Neural cell (in vitro differentiated cells): ENCODE data around the gene RIBC2. TPM values are rescaled to one million over a fixed set of nuclear protein-coding genes. Genes with fewer than 3 reads are reported as not detected.

Experiments
- H2AFZ ChIP-seq: fragments of 200-600, 300-800 bp; sonication (generic), shearing (Covaris generic); 2 replicates; pipeline ENCODE4 v1.6.0; 2014; ENCODE audit warnings: low read depth, mild to moderate bottlenecking, antibody characterized with exemption, low read length, moderate library complexity
- H3F3A ChIP-seq: fragments of 200-600 bp; shearing (Covaris generic); 2 replicates; pipeline ENCODE4 v1.6.1; 2016; ENCODE audit warnings: mild to moderate bottlenecking, moderate library complexity, mixed read lengths, antibody characterized with exemption, low read length; ENCODE audit not compliant: insufficient read depth, poor library complexity, severe bottlenecking
- H3K27ac ChIP-seq: fragments of 200-600, 300-800 bp; sonication (generic), shearing (Covaris generic); 2 replicates; pipeline ENCODE4 v1.5.1; 2014; ENCODE audit warnings: mild to moderate bottlenecking, low read length, moderate library complexity
- H3K27me3 ChIP-seq: fragments of 300-800, 200-600 bp; sonication (generic), shearing (Covaris generic); 2 replicates; pipeline ENCODE4 v1.6.0; 2014; ENCODE audit warnings: mild to moderate bottlenecking, low read depth, low read length, moderate library complexity; ENCODE audit not compliant: insufficient read depth
- H3K36me3 ChIP-seq: fragments of 300-800, 200-600 bp; sonication (generic), shearing (Covaris generic); 2 replicates; pipeline ENCODE4 v1.5.1; 2014; ENCODE audit warnings: mild to moderate bottlenecking, antibody characterized with exemption, low read length, moderate library complexity; ENCODE audit not compliant: insufficient read depth
- H3K4me2 ChIP-seq: fragments of 300-800, 200-600 bp; sonication (generic), shearing (Covaris generic); 2 replicates; pipeline ENCODE4 v1.6.0; 2014; ENCODE audit warnings: mild to moderate bottlenecking, low read length
- H3K4me3 ChIP-seq: fragments of 300-800, 200-600 bp; sonication (generic), shearing (Covaris generic); 2 replicates; pipeline ENCODE4 v1.5.1; 2014; ENCODE audit warnings: mild to moderate bottlenecking, low read length, moderate library complexity
- H3K79me2 ChIP-seq: fragments of 200-600 bp; shearing (Covaris generic); replicated peaks from 2 replicates; pipeline ENCODE4 v1.6.0; 2014; ENCODE audit warnings: mild to moderate bottlenecking, low read length, moderate library complexity; ENCODE audit not compliant: insufficient read depth
- H3K9ac ChIP-seq: fragments of 300-800, 200-600 bp; sonication (generic), shearing (Covaris generic); 2 replicates; pipeline ENCODE4 v1.6.1; 2016; ENCODE audit warnings: mild to moderate bottlenecking, low read length, mixed read lengths
- H3K9me2 ChIP-seq: fragments of 200-600 bp; shearing (Covaris generic); 2 replicates; pipeline ENCODE4 v1.6.1; 2016; ENCODE audit warnings: mild to moderate bottlenecking, low read length, mixed read lengths; ENCODE audit not compliant: insufficient read depth
- H3K9me3 ChIP-seq: fragments of 200-600, 300-800 bp; sonication (generic), shearing (Covaris generic); 2 replicates; pipeline ENCODE4 v1.6.1; 2016; ENCODE audit warnings: mild to moderate bottlenecking, mixed run types, low read length, moderate library complexity, mixed read lengths
- H4K20me1 ChIP-seq: fragments of 200-600 bp; shearing (Covaris generic); 2 replicates; pipeline ENCODE4 v1.6.1; 2016; ENCODE audit warnings: mild to moderate bottlenecking, mixed run types; ENCODE audit not compliant: insufficient read depth
- EP300 ChIP-seq: fragments of 450-650 bp; conservative IDR thresholded peaks from 2 replicates; pipeline ENCODE4 v1.6.1; 2014; ENCODE audit warnings: antibody characterized with exemption, mild to moderate bottlenecking, moderate library complexity; ENCODE audit not compliant: poor library complexity, severe bottlenecking
- MXI1 ChIP-seq: fragments of 450-650 bp; conservative IDR thresholded peaks from 2 replicates; pipeline ENCODE4 v1.6.1; 2014; ENCODE audit warnings: antibody characterized with exemption, mild to moderate bottlenecking; ENCODE audit not compliant: poor library complexity, severe bottlenecking
- POLR2AphosphoS5 ChIP-seq: IDR thresholded peaks from 2 replicates; pipeline ENCODE4 v1.6.1; 2012
- RAD21 ChIP-seq: fragments of 450-650 bp; conservative IDR thresholded peaks from 2 replicates; pipeline ENCODE4 v1.6.1; 2014; ENCODE audit warnings: antibody characterized with exemption, mild to moderate bottlenecking, moderate library complexity
- SMC3 ChIP-seq: fragments of 450-650 bp; conservative IDR thresholded peaks from 2 replicates; pipeline ENCODE4 v1.6.1; 2014; ENCODE audit warnings: antibody characterized with exemption, mild to moderate bottlenecking, moderate library complexity; ENCODE audit not compliant: poor library complexity
- TAF1 ChIP-seq: IDR thresholded peaks from 2 replicates; pipeline ENCODE4 v1.6.1; 2012; ENCODE audit warnings: low read depth
- polyA plus RNA-seq: library from polyadenylated mRNA; depleted of rRNA; stranded (reverse); fragments of >200 nt; gene quantifications from 2 replicates; pipeline ENCODE4 v1.2.3, GENCODE V29; 2014
- TF ChIP-seq, protein P1 (sequence below): fragments of 450-650 bp; IDR thresholded peaks from 2 replicates; pipeline ENCODE4 v1.5.1; 2014; ENCODE audit warnings: antibody characterized with exemption, mild to moderate bottlenecking, moderate library complexity; ENCODE audit not compliant: poor library complexity, severe bottlenecking
- TF ChIP-seq, protein P2 (sequence below): IDR thresholded peaks from 2 replicates; pipeline ENCODE4 v1.6.1; 2012; ENCODE audit warnings: borderline replicate concordance

Gene RIBC2
- polyA plus RNA-seq, 1 donor from 2014 or later = not detected

DNA sequence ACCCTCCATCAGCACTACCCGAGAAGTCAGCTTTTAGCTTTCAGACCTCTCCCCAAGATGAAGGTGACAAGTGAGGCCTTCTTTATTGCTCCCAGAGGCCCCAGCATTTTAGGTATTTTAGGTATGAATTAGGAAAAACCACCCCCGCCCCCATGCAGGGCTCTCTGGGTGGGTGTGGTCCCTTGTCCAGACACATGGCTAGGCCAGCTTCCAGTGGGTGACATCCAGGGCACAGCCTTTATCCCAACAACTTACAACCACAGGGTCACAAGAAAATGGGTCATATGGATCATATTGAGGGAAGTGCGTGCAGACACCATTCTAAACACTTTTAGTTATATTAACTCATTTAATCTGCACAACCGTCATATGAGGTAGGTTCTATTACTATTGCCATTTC is 42.1 kb downstream of the RIBC2 start:
- no peaks in the 10 kb centered on the region for H3K9me2 ChIP-seq
- H3K9ac ChIP-seq = no peak overlapping the region
- H3K36me3 ChIP-seq = no peaks in the 10 kb centered on the region
- H2AFZ ChIP-seq = no peak overlapping the region
- no peak overlapping the region for H3K27ac ChIP-seq
- H3K79me2 ChIP-seq = no peaks in the 10 kb centered on the region
- no peaks in the 10 kb centered on the region for H3K9me3 ChIP-seq
- no peaks in the 10 kb centered on the region for H4K20me1 ChIP-seq
- H3K4me3 ChIP-seq = no peak overlapping the region
- TF ChIP-seq, protein P1, sequence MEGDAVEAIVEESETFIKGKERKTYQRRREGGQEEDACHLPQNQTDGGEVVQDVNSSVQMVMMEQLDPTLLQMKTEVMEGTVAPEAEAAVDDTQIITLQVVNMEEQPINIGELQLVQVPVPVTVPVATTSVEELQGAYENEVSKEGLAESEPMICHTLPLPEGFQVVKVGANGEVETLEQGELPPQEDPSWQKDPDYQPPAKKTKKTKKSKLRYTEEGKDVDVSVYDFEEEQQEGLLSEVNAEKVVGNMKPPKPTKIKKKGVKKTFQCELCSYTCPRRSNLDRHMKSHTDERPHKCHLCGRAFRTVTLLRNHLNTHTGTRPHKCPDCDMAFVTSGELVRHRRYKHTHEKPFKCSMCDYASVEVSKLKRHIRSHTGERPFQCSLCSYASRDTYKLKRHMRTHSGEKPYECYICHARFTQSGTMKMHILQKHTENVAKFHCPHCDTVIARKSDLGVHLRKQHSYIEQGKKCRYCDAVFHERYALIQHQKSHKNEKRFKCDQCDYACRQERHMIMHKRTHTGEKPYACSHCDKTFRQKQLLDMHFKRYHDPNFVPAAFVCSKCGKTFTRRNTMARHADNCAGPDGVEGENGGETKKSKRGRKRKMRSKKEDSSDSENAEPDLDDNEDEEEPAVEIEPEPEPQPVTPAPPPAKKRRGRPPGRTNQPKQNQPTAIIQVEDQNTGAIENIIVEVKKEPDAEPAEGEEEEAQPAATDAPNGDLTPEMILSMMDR = no peak
- TF ChIP-seq SMC3 (no peak), RAD21 (no peak), MXI1 (no peak), POLR2AphosphoS5 (no peak), TAF1 (no peak), EP300 (no peak)
- TF ChIP-seq, protein P2, sequence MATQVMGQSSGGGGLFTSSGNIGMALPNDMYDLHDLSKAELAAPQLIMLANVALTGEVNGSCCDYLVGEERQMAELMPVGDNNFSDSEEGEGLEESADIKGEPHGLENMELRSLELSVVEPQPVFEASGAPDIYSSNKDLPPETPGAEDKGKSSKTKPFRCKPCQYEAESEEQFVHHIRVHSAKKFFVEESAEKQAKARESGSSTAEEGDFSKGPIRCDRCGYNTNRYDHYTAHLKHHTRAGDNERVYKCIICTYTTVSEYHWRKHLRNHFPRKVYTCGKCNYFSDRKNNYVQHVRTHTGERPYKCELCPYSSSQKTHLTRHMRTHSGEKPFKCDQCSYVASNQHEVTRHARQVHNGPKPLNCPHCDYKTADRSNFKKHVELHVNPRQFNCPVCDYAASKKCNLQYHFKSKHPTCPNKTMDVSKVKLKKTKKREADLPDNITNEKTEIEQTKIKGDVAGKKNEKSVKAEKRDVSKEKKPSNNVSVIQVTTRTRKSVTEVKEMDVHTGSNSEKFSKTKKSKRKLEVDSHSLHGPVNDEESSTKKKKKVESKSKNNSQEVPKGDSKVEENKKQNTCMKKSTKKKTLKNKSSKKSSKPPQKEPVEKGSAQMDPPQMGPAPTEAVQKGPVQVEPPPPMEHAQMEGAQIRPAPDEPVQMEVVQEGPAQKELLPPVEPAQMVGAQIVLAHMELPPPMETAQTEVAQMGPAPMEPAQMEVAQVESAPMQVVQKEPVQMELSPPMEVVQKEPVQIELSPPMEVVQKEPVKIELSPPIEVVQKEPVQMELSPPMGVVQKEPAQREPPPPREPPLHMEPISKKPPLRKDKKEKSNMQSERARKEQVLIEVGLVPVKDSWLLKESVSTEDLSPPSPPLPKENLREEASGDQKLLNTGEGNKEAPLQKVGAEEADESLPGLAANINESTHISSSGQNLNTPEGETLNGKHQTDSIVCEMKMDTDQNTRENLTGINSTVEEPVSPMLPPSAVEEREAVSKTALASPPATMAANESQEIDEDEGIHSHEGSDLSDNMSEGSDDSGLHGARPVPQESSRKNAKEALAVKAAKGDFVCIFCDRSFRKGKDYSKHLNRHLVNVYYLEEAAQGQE = no peak
- H3F3A ChIP-seq = no peaks in the 10 kb centered on the region
- no peak overlapping the region for H3K4me2 ChIP-seq
- no peaks in the 10 kb centered on the region for H3K27me3 ChIP-seq

DNA sequence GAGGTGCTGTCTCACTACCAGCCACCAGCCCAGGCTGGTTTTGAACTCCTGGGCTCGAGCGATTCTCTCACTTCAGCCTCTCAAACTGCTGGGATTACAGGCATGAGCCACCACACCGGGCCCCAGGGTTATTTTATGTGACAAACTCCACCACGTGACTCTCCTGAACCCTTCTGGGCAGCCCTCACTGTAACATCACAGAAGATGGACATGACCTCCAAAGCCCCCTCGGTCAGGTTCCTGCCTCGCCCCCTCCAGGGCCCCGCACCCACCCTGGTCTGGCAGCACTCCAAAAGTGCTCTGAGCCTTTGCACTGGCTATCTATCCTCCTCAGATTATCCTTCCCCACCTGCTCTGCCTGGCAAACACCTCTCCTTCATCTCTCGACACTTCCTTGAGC is 43.3 kb downstream of the RIBC2 start:
- no peaks in the 10 kb centered on the region for H3K36me3 ChIP-seq
- no peaks in the 10 kb centered on the region for H3F3A ChIP-seq
- H3K4me3 ChIP-seq = no peak overlapping the region
- H3K4me2 ChIP-seq = no peak overlapping the region
- no peak overlapping the region for H3K9ac ChIP-seq
- no peaks in the 10 kb centered on the region for H3K9me2 ChIP-seq
- no peaks in the 10 kb centered on the region for H3K27me3 ChIP-seq
- TF ChIP-seq, protein P1 = no peak
- no peaks in the 10 kb centered on the region for H4K20me1 ChIP-seq
- no peak overlapping the region for H2AFZ ChIP-seq
- no peaks in the 10 kb centered on the region for H3K79me2 ChIP-seq
- H3K9me3 ChIP-seq = no peaks in the 10 kb centered on the region
- H3K27ac ChIP-seq = no peak overlapping the region
